ENCODE data around the gene MRPS25. TPM values are rescaled to one million over a fixed set of nuclear protein-coding genes. Genes with fewer than 3 reads are reported as not detected.

Gene MRPS25
- total RNA-seq, 1 donor from 2014 or later, result 60.2 TPM

GRCh38 chr3:15099364-15100098, 34.4 kb upstream of the MRPS25 start:
- Histone ChIP-seq H3K9me3 (no peaks in the 10 kb centered on the region), H3K36me3 (peaks cover 17% of the 10 kb centered on the region)
- intact Hi-C loops (cut with DNase I), result no loop called here

GRCh38 chr3:15098503-15099363, 33.6 kb upstream of the MRPS25 start, which contains the start of gene RBSN:
Gene RBSN, minus strand, starts transcription at chr3:15099148. Its CDS starts 3,028 bp downstream, at chr3:15096120.
- no peaks in the 10 kb centered on the region for H3K27me3 ChIP-seq
- H3K4me3 ChIP-seq, result peak within 1 kb of the TSS; percentile 90
- no peak for TF ChIP-seq CTCF (IDR thresholded peaks at IDR 0.05)
- intact Hi-C loops (cut with DNase I), result no loop called here
- peaks cover 24% of the 10 kb centered on the region for H3K36me3 ChIP-seq
- ATAC-seq, result peak; percentile 95
- H3K9me3 ChIP-seq, result no peaks in the 10 kb centered on the region
- peaks cover 24% of the 10 kb centered on the region for H3K4me1 ChIP-seq
- peak; percentile 98 for DNase-seq
- H3K27ac ChIP-seq, result peak within 1 kb of the TSS; percentile 88

More at GRCh38 chr3:15099364-15100098, 34.4 kb upstream of the MRPS25 start:
- Histone ChIP-seq H3K4me1 (peaks cover 24% of the 10 kb centered on the region), H3K4me3 (peak overlapping the region; percentile 90), H3K27me3 (no peaks in the 10 kb centered on the region), H3K27ac (peak overlapping the region; percentile 88)
- no peak for TF ChIP-seq CTCF (IDR thresholded peaks at IDR 0.05)
- ATAC-seq (peak; percentile 36), DNase-seq (no peak)

GRCh38 chr3:15097891-15098290, 32.8 kb upstream of the MRPS25 start:
- DNase-seq (no peak), ATAC-seq (no peak)
- peaks cover 23% of the 10 kb centered on the region for H3K4me1 ChIP-seq
- H3K9me3 ChIP-seq, result no peaks in the 10 kb centered on the region
- H3K27me3 ChIP-seq, result no peaks in the 10 kb centered on the region
- H3K27ac ChIP-seq, result no peak overlapping the region
- intact Hi-C loops (cut with DNase I), result no loop called here
- peaks cover 33% of the 10 kb centered on the region for H3K36me3 ChIP-seq
- TF ChIP-seq CTCF (IDR thresholded peaks at IDR 0.05), result no peak
- peak overlapping the region; percentile 90 for H3K4me3 ChIP-seq

- Histone ChIP-seq H3K4me3 (no peak overlapping the region), H3K4me1 (peaks cover 19% of the 10 kb centered on the region), H3K9me3 (no peaks in the 10 kb centered on the region), H3K27me3 (no peaks in the 10 kb centered on the region), H3K27ac (peak overlapping the region; percentile 37), H3K36me3 (peaks cover 44% of the 10 kb centered on the region)
- no peak for DNase-seq
- no peak for ATAC-seq
- intact Hi-C loops (cut with DNase I), result no loop called here
- TF ChIP-seq CTCF (IDR thresholded peaks at IDR 0.05), result no peak
Measured at GRCh38 chr3:15096046-15096445, 30.9 kb upstream of the MRPS25 start.

GRCh38 chr3:15094187-15094875, 29.2 kb upstream of the MRPS25 start:
- H3K9me3 ChIP-seq, result no peaks in the 10 kb centered on the region
- peaks cover 14% of the 10 kb centered on the region for H3K4me1 ChIP-seq
- no peak for DNase-seq
- intact Hi-C loops (cut with DNase I), result no loop called here
- no peaks in the 10 kb centered on the region for H3K27me3 ChIP-seq
- TF ChIP-seq CTCF (IDR thresholded peaks at IDR 0.05), result no peak
- no peak for ATAC-seq
- no peak overlapping the region for H3K4me3 ChIP-seq
- no peak overlapping the region for H3K27ac ChIP-seq
- H3K36me3 ChIP-seq, result peaks cover 60% of the 10 kb centered on the region
